Activated B cell treated with CpG ODN at 0.5 μM for 24 hours (primary cell): Measurements from ENCODE around the gene CFP. TPM values are rescaled to one million over a fixed set of nuclear protein-coding genes. Genes with fewer than 3 reads are reported as not detected.

Experiments used
- ATAC-seq: fragments of 200-7000 bp; cut with Tn5 transposase; one replicate; pipeline ENCODE4 v1.10.0; 2021; ENCODE audit warnings: low read depth, mild to moderate bottlenecking, moderate library complexity
- CTCF ChIA-PET: fragments of 350-600 bp; sonication (Branson Sonifier 250); formaldehyde crosslinking; loops from one replicate; lab custom pipeline; 2021; ENCODE audit warnings: antibody characterized with exemption; lab: Charles Lee
- POLR2A ChIA-PET: fragments of 350-600 bp; sonication (Branson Sonifier 250); formaldehyde crosslinking; loops from one replicate; lab custom pipeline; 2021; ENCODE audit warnings: antibody characterized with exemption; lab: Charles Lee
- DNase-seq: peaks from one replicate; pipeline ENCODE4 v3.0.0; 2022
- H3K27ac Mint-ChIP-seq: one replicate; pipeline ENCODE4 v1.8.0; 2020; ENCODE audit warnings: mixed read lengths
- H3K27me3 Mint-ChIP-seq: one replicate; pipeline ENCODE4 v1.8.0; 2021; ENCODE audit warnings: mixed read lengths
- H3K36me3 Mint-ChIP-seq: one replicate; pipeline ENCODE4 v1.8.0; 2021; ENCODE audit warnings: low read depth, mixed read lengths
- H3K4me1 Mint-ChIP-seq: one replicate; pipeline ENCODE4 v1.8.0; 2021; ENCODE audit warnings: mixed read lengths
- H3K4me3 Mint-ChIP-seq: one replicate; pipeline ENCODE4 v1.8.0; 2020; ENCODE audit warnings: mild to moderate bottlenecking, mixed read lengths
- H3K9me3 Mint-ChIP-seq: one replicate; pipeline ENCODE4 v1.8.0; 2020; ENCODE audit warnings: mixed read lengths
- CTCF ChIP-seq: fragments of 200-600 bp; IDR thresholded peaks from one replicate; pipeline ENCODE4 v1.8.0; 2022; ENCODE audit warnings: antibody characterized with exemption, mild to moderate bottlenecking
- intact Hi-C: fragments of 100-400 bp; cut with micrococcal nuclease; formaldehyde crosslinking; loops from one replicate; pipeline ENCODE4 v1.15.1; 2024
- total RNA-seq: library from RNA; stranded (reverse); gene quantifications from 2 replicates; pipeline ENCODE4 v1.2.3, GENCODE V29; 2022

Gene CFP
- total RNA-seq, 1 donor from 2014 or later, result 0.91 TPM

GRCh38 chrX:47632666-47633065 lies 2.9 kb upstream of the CFP start:
- TF ChIP-seq CTCF, result no peak
- ChIA-PET CTCF (no interaction called here), POLR2A (no interaction called here)
- DNase-seq (no peak), ATAC-seq (no peak)
- H3K27ac Mint-ChIP-seq, result peak overlapping the region; percentile 46
- intact Hi-C loops, result no loop called here
- no peaks in the 10 kb centered on the region for H3K27me3 Mint-ChIP-seq
- H3K36me3 Mint-ChIP-seq, result peaks cover 18% of the 10 kb centered on the region
- peaks cover 26% of the 10 kb centered on the region for H3K4me1 Mint-ChIP-seq
- no peak overlapping the region for H3K4me3 Mint-ChIP-seq
- H3K9me3 Mint-ChIP-seq, result no peaks in the 10 kb centered on the region

DNA sequence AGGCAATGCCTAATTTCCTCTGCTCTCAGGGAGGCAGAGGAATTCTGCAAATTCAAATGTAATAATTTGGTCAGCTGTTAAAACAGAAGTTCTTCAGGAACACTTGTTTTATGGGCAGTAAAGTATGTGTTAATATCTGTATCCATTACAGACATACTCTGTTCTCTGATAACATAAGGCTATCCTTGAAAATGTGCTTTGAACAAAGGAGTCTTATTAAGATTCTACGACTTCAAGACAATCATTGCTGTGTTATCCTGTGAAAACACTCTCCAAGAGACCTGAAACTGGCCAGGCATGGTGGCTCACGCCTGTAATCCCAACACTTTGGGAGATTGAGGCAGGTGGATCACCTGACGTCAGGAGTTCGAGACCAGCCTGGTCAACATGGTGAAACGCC lies 1.9 kb upstream of the CFP start:
- peaks cover 22% of the 10 kb centered on the region for H3K4me1 Mint-ChIP-seq
- ATAC-seq (no peak), DNase-seq (no peak)
- TF ChIP-seq CTCF, result no peak
- CTCF ChIA-PET, result no interaction called here
- intact Hi-C loops, result no loop called here
- no peaks in the 10 kb centered on the region for H3K27me3 Mint-ChIP-seq
- no peak overlapping the region for H3K27ac Mint-ChIP-seq
- POLR2A ChIA-PET, result interaction anchor here (0.6 kb wide), 1 partner anchor 70 kb away, joined by 13 read pairs; no protein-coding TSS in a partner anchor
- H3K9me3 Mint-ChIP-seq, result no peaks in the 10 kb centered on the region
- no peak overlapping the region for H3K4me3 Mint-ChIP-seq
- peaks cover 9% of the 10 kb centered on the region for H3K36me3 Mint-ChIP-seq

- H3K36me3 Mint-ChIP-seq, result no peaks in the 10 kb centered on the region
- no peak overlapping the region for H3K27ac Mint-ChIP-seq
- POLR2A ChIA-PET, result interaction anchor here (0.5 kb wide), 1 partner anchor 379 kb away, joined by 7 read pairs; no protein-coding TSS in a partner anchor
- peaks cover 5% of the 10 kb centered on the region for H3K27me3 Mint-ChIP-seq
- CTCF ChIA-PET, result no interaction called here
- no peak for TF ChIP-seq CTCF
- H3K4me1 Mint-ChIP-seq, result peaks cover 25% of the 10 kb centered on the region
- no peaks in the 10 kb centered on the region for H3K9me3 Mint-ChIP-seq
- ATAC-seq (no peak), DNase-seq (no peak)
- intact Hi-C loops, result no loop called here
- no peak overlapping the region for H3K4me3 Mint-ChIP-seq
Observed at GRCh38 chrX:47628982-47629381, 748 bp downstream of the CFP start.

- no peaks in the 10 kb centered on the region for H3K9me3 Mint-ChIP-seq
- no peak for TF ChIP-seq CTCF
- intact Hi-C loops, result no loop called here
- H3K4me3 Mint-ChIP-seq, result no peak overlapping the region
- no peak overlapping the region for H3K27ac Mint-ChIP-seq
- no peak for DNase-seq
- ChIA-PET POLR2A (no interaction called here), CTCF (no interaction called here)
- no peak for ATAC-seq
- peaks cover 26% of the 10 kb centered on the region for H3K4me1 Mint-ChIP-seq
- H3K36me3 Mint-ChIP-seq, result no peaks in the 10 kb centered on the region
- H3K27me3 Mint-ChIP-seq, result peaks cover 26% of the 10 kb centered on the region
Observed at GRCh38 chrX:47625365-47625764, 4.4 kb downstream of the CFP start.

GRCh38 chrX:47623540-47624027 lies 6.1 kb downstream of the CFP start:
- Mint-ChIP-seq H3K4me1 (peaks cover 16% of the 10 kb centered on the region), H3K9me3 (no peaks in the 10 kb centered on the region), H3K27me3 (peaks cover 30% of the 10 kb centered on the region), H3K4me3 (peak overlapping the region; percentile 70), H3K27ac (no peak overlapping the region), H3K36me3 (no peaks in the 10 kb centered on the region)
- no peak for TF ChIP-seq CTCF
- DNase-seq (no peak), ATAC-seq (no peak)
- intact Hi-C loops, result no loop called here
- CTCF ChIA-PET, result no interaction called here
- POLR2A ChIA-PET, result no interaction called here
